ENCODE data around the gene SELP.

Gene SELP

GRCh38 chr1:169618367-169618766, 11.6 kb downstream of the SELP start:
- no peak for FAIRE-seq

GRCh38 chr1:169615803-169616202, 14.1 kb downstream of the SELP start:
- no peak for FAIRE-seq

GRCh38 chr1:169610858-169611257, 19.1 kb downstream of the SELP start:
- no peak for FAIRE-seq

- FAIRE-seq = no peak
Measured at GRCh38 chr1:169610108-169610507, 19.8 kb downstream of the SELP start.

- FAIRE-seq = no peak
Measured at GRCh38 chr1:169608226-169608625, 21.7 kb downstream of the SELP start.

GRCh38 chr1:169604781-169605560, 25.0 kb downstream of the SELP start:
- no peak for FAIRE-seq

GRCh38 chr1:169601096-169601881, 28.6 kb downstream of the SELP start:
- FAIRE-seq = no peak

GRCh38 chr1:169595764-169596711, 33.9 kb downstream of the SELP start:
- no peak for FAIRE-seq

GRCh38 chr1:169594391-169594790, 35.5 kb downstream of the SELP start:
- FAIRE-seq = no peak

GRCh38 chr1:169590932-169591331, 39.0 kb downstream of the SELP start:
- no peak for FAIRE-seq

GRCh38 chr1:169588785-169589485, 41.0 kb downstream of the SELP start:
- no peak for FAIRE-seq

- FAIRE-seq = no peak
Measured at GRCh38 chr1:169588112-169588511, 41.8 kb downstream of the SELP start.

- no peak for FAIRE-seq
Measured at GRCh38 chr1:169586395-169587255, 43.3 kb downstream of the SELP start, which contains the start of gene F5. TSS of gene F5 (minus strand) at chr1:169586481. CDS start at chr1:169586386, 95 bp downstream.

- FAIRE-seq = no peak
Measured at GRCh38 chr1:169586067-169586394, 43.9 kb downstream of the SELP start.

- no peak for FAIRE-seq
Measured at GRCh38 chr1:169585181-169585580, 44.7 kb downstream of the SELP start.

- no peak for FAIRE-seq
Measured at GRCh38 chr1:169584483-169585144, 45.3 kb downstream of the SELP start.

GRCh38 chr1:169577981-169578738, 51.8 kb downstream of the SELP start:
- FAIRE-seq = no peak

- no peak for FAIRE-seq
Measured at GRCh38 chr1:169576935-169577331, 53.0 kb downstream of the SELP start.

- no peak for FAIRE-seq
Measured at GRCh38 chr1:169576241-169576934, 53.5 kb downstream of the SELP start.

Data from islet of Langerhans (tissue), 1 donor.